PC-9 (cell line): ENCODE data around the gene ZNF440. TPM values are rescaled to one million over a fixed set of nuclear protein-coding genes. Genes with fewer than 3 reads are reported as not detected.

Experiments
- Bru-seq: library from RNA; stranded (reverse); fragments of 400-500 nt; gene quantifications from one replicate; lab custom pipeline; 2021; lab: Mats Ljungman, UMichigan
- BruChase-seq, 2 experiments: library from RNA; stranded (reverse); fragments of 400-500 nt; gene quantifications; one replicate each; lab custom pipeline; 2021; lab: Mats Ljungman, UMichigan
- BruUV-seq: library from RNA; stranded (reverse); fragments of 400-500 nt; replicated peaks from 2 replicates; lab custom pipeline; 2021; lab: Mats Ljungman, UMichigan
- CTCF ChIA-PET: fragments of 300-600 bp; sonication (Branson Sonifier 250); formaldehyde crosslinking; loops from one replicate; lab custom pipeline; 2022; ENCODE audit warnings: antibody characterized with exemption; lab: Charles Lee
- POLR2A ChIA-PET: fragments of 300-600 bp; sonication (Branson Sonifier 250); formaldehyde crosslinking; loops from one replicate; lab custom pipeline; 2022; ENCODE audit warnings: antibody characterized with exemption; ENCODE audit not compliant: unreplicated experiment; lab: Charles Lee
- DNase-seq, 2 experiments: peaks; one replicate each; pipeline versions ENCODE4 v3.0.0 to v3.0.0-alpha.2; 2015 to 2022; ENCODE audit warnings: mixed read lengths in 1 of 2
- H2AFZ ChIP-seq: fragments of 200-600 bp; sonication (generic); 2 replicates; pipeline ENCODE4 v1.8.1; 2017; ENCODE audit warnings: antibody characterized with exemption
- H3F3A ChIP-seq: fragments of 200-600 bp; sonication (generic); 2 replicates; pipeline ENCODE4 v1.8.1; 2017; ENCODE audit warnings: antibody characterized with exemption, mild to moderate bottlenecking, low read depth; ENCODE audit not compliant: insufficient read depth
- H3K27ac ChIP-seq: fragments of 200-600 bp; sonication (generic); 2 replicates; pipeline ENCODE4 v1.6.1; 2016; ENCODE audit warnings: mixed run types
- H3K27me3 ChIP-seq: fragments of 200-600 bp; sonication (generic); 2 replicates; pipeline ENCODE4 v1.6.1; 2016; ENCODE audit warnings: low read depth, mixed run types; ENCODE audit not compliant: insufficient read depth
- H3K36me3 ChIP-seq: fragments of 200-600 bp; sonication (generic); 2 replicates; pipeline ENCODE4 v1.6.1; 2016; ENCODE audit warnings: low read depth, mixed run types
- H3K4me1 ChIP-seq: fragments of 200-600 bp; sonication (generic); replicated peaks from 2 replicates; pipeline ENCODE4 v1.6.1; 2016; ENCODE audit warnings: mixed run types; ENCODE audit not compliant: insufficient read depth
- H3K4me2 ChIP-seq: fragments of 200-600 bp; sonication (generic); 2 replicates; pipeline ENCODE4 v1.6.1; 2017; ENCODE audit warnings: mixed run types
- H3K4me3 ChIP-seq: fragments of 200-600 bp; sonication (generic); 2 replicates; pipeline ENCODE4 v1.6.1; 2016; ENCODE audit warnings: mixed run types
- H3K79me2 ChIP-seq: fragments of 200-600 bp; sonication (generic); 2 replicates; pipeline ENCODE4 v1.6.1; 2017; ENCODE audit warnings: low read depth, mixed run types
- H3K9me2 ChIP-seq: fragments of 200-600 bp; sonication (generic); 2 replicates; pipeline ENCODE4 v1.8.1; 2017; ENCODE audit warnings: mild to moderate bottlenecking; ENCODE audit not compliant: insufficient read depth
- H3K9me3 ChIP-seq: fragments of 200-600 bp; sonication (generic); 2 replicates; pipeline ENCODE4 v1.8.1; 2016; ENCODE audit warnings: low read depth; ENCODE audit not compliant: insufficient read depth
- H4K20me1 ChIP-seq: fragments of 200-600 bp; sonication (generic); 2 replicates; pipeline ENCODE4 v1.8.1; 2017; ENCODE audit not compliant: insufficient read depth
- EZH2 ChIP-seq: fragments of 200-600 bp; sonication (generic); IDR thresholded peaks from 2 replicates; pipeline ENCODE4 v1.8.0; 2017; ENCODE audit warnings: antibody characterized with exemption, low read depth
- intact Hi-C: fragments of 100-400 bp; cut with micrococcal nuclease; formaldehyde crosslinking; loops from one replicate; pipeline ENCODE4 v1.10.0; 2022; ENCODE audit not compliant: unreplicated experiment
- long read RNA-seq: library from polyadenylated mRNA; stranded (forward); transcript quantifications from one replicate; pipeline ENCODE4 v2.0.0, GENCODE V29; 2022
- total RNA-seq: library from RNA; stranded (reverse); gene quantifications from 2 replicates; pipeline ENCODE4 v1.2.3, GENCODE V29; 2021
- TF ChIP-seq, protein P1 (sequence below): fragments of 200-600 bp; sonication (generic); conservative IDR thresholded peaks from 2 replicates; pipeline ENCODE4 v1.6.1; 2017; ENCODE audit warnings: mixed run types, antibody characterized with exemption, mild to moderate bottlenecking, moderate library complexity

ZNF440 gene
- total RNA-seq: 12.5 and 13.1 TPM in 2 replicates
- Bru-seq, nascent RNA: percentile 68 among the genes with signal in this experiment
- percentile 71 among the genes with signal in this experiment for BruChase-seq, experiment 1, labeled RNA remaining after a 2-hour chase
- percentile 68 among the genes with signal in this experiment for BruChase-seq, experiment 2, labeled RNA remaining after a 6-hour chase
- long read RNA-seq, full-length matches to known transcripts: 1 of 2 reads
- long read RNA-seq, partial matches to known transcripts: 0 of 2 reads
- long read RNA-seq, other reads (novel, unspliced or antisense): 1 of 2 reads

- no peaks in the 10 kb centered on the region for H3K9me2 ChIP-seq
- peak within 1 kb of the TSS; percentile 78 for H3K4me3 ChIP-seq
- intact Hi-C loops: loop anchor here (1.0 kb wide), 1 partner anchor 327 kb away; no protein-coding TSS in a partner anchor
- no peaks in the 10 kb centered on the region for H3K27me3 ChIP-seq
- H3K36me3 ChIP-seq: peaks cover 10% of the 10 kb centered on the region; the same call in 1 of the 2 replicates
- peak within 1 kb of the TSS; percentile 95 for H2AFZ ChIP-seq
- H3K4me1 ChIP-seq: peaks cover 5% of the 10 kb centered on the region; the same call in 1 of the 2 replicates
- TF ChIP-seq EZH2: no peak
- TF ChIP-seq, protein P1, sequence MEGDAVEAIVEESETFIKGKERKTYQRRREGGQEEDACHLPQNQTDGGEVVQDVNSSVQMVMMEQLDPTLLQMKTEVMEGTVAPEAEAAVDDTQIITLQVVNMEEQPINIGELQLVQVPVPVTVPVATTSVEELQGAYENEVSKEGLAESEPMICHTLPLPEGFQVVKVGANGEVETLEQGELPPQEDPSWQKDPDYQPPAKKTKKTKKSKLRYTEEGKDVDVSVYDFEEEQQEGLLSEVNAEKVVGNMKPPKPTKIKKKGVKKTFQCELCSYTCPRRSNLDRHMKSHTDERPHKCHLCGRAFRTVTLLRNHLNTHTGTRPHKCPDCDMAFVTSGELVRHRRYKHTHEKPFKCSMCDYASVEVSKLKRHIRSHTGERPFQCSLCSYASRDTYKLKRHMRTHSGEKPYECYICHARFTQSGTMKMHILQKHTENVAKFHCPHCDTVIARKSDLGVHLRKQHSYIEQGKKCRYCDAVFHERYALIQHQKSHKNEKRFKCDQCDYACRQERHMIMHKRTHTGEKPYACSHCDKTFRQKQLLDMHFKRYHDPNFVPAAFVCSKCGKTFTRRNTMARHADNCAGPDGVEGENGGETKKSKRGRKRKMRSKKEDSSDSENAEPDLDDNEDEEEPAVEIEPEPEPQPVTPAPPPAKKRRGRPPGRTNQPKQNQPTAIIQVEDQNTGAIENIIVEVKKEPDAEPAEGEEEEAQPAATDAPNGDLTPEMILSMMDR: no peak
- peak within 1 kb of the TSS; percentile 40 for H3K27ac ChIP-seq
- no peaks in the 10 kb centered on the region; the same call in 1 of the 2 replicates for H3K9me3 ChIP-seq
- peaks cover 8% of the 10 kb centered on the region; the same call in 1 of the 2 replicates for H3K79me2 ChIP-seq
- ChIA-PET POLR2A (no interaction called here), CTCF (interaction anchor here (1.0 kb wide), 2 partner anchors 16 to 17 kb away, joined by 5 read pairs; partner anchors contain the start of gene ZNF491)
- 0 out of 2 replicates have a peak, but pooled peaks cover 6% of the 10 kb centered on the region for H3F3A ChIP-seq
- DNase-seq: peak; percentile 94 to 96
- H4K20me1 ChIP-seq: no peaks in the 10 kb centered on the region
- H3K4me2 ChIP-seq: peak within 1 kb of the TSS; percentile 94
- BruUV-seq: TSS peak; percentile 64
These were observed at the start of gene ZNF440 for GRCh38 chr19:11814029-11814699. Gene ZNF440 (plus strand): TSS chr19:11814273. CDS start chr19:11814448, 175 bp downstream.

DNA sequence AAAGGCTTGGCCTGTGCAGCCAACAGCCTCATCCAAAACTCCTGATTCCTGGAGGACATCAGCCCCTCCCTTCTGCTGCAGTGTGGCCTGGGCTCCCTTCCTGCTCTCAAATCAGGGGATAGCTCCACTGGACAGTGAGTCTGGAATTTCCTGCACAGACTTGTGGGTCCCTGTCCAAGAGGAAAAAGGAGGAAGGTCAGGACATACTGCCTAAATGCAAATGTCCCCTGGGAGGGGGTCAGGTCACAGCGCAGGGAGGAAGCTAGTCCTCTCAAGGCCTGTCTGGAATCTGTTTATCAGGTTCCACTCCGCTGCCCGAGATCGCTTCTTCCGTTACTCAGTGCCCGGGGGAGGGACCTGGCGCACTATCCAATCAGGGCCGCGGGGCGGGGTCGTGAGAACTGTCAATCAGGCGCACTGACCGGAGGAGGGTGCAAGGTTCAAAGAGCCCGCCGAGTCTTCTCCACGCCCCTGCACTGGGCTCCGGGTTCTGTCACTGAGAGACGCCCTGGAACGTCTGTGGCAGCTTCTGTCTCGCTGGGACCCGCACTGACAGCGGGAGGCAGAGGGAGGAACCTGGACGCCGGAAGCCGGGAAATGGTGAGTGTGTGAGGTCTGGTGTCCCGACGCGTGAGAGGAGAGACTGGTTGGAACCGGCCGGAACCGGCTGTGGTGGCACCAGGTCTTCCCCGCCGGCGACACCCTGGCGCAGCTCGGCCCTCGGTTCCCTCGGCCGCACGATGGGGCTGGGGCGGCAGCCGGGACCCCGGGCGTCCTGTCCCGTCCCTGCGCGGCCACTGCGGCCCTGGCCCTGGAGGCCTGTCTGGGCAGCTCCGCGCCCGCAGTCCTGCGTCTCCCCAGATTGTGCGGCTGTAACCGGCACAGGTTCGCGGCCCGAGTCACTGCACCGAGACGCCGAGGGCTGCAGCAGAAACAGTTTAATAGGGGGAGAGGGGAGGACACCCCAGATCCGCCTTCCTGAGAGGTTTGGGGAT is 47.2 kb upstream of the ZNF440 start, which contains the start of gene ZNF441:
Gene ZNF441, plus strand, starts transcription at position 404 of the 995 bp plus-strand sequence. Its CDS starts 194 bp downstream, at position 598.
- Histone ChIP-seq H3K4me1 (peaks cover 9% of the 10 kb centered on the region; the same call in 1 of the 2 replicates), H3K9me2 (no peaks in the 10 kb centered on the region), H3K36me3 (no peaks in the 10 kb centered on the region), H3K4me3 (peak within 1 kb of the TSS; percentile 74), H3K79me2 (no peaks in the 10 kb centered on the region), H3K27ac (no peak within 1 kb of the TSS), H2AFZ (peak within 1 kb of the TSS; percentile 91), H4K20me1 (no peaks in the 10 kb centered on the region), H3K4me2 (peak within 1 kb of the TSS; percentile 78), H3F3A (no peaks in the 10 kb centered on the region; the same call in 1 of the 2 replicates), H3K9me3 (no peaks in the 10 kb centered on the region), H3K27me3 (no peaks in the 10 kb centered on the region)
- ChIA-PET CTCF (no interaction called here), POLR2A (interaction anchor here (0.6 kb wide), 1 partner anchor 51 kb away, joined by 3 read pairs; no protein-coding TSS in a partner anchor)
- TF ChIP-seq, protein P1: no peak
- TF ChIP-seq EZH2: no peak
- DNase-seq: peak; percentile 87 to 96
- no TSS peak for BruUV-seq
- intact Hi-C loops: loop anchor here (1.0 to 5.0 kb wide), 2 partner anchors 28 to 70 kb away; no protein-coding TSS in a partner anchor
